Gastroesophageal sphincter (tissue), 3 donors: ENCODE data around the gene CMYA5.

Experiments
- CTCF ChIP-seq, 4 experiments: fragments of 200-600 bp in 2 of 4; fragments of 450-650 bp in 2 of 4; sonication (generic) in 1 of 4; IDR thresholded peaks; one replicate each; pipeline ENCODE4 v1.5.1; 2017 to 2019; ENCODE audit warnings: antibody characterized with exemption in 4 of 4, mild to moderate bottlenecking in 2 of 4, moderate library complexity in 2 of 4
- POLR2A ChIP-seq, 2 donors: fragments of 450-650 bp; IDR thresholded peaks; one replicate each; pipeline ENCODE4 v1.6.1; 2017; ENCODE audit warnings: antibody characterized with exemption in 2 of 2, mild to moderate bottlenecking in 2 of 2, moderate library complexity in 1 of 2
- POLR2AphosphoS5 ChIP-seq: sonication (generic); formaldehyde crosslinking; IDR thresholded peaks from one replicate; pipeline ENCODE4 v1.6.1; 2017; ENCODE audit warnings: antibody characterized with exemption

DNA sequence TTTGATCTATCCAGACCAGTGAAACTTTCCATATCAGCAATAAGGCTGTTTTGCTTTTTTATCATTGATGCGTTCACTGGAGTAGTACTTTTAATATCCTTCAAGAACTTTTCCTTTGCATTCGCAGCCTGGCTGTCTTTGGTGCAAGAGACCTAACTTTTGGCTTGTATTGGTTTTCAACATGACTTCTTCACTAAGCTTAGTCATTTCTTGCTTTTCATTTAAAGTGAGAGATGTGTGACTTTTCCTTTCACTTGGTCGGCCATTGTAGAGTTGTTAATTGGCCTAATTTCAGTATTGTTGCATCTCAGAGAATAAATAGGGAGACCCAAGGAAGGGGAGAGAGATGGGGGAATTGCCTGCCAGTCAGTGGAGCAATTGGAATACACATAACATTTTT lies 26.4 kb upstream of the CMYA5 start:
- no peak for TF ChIP-seq CTCF (IDR thresholded peaks at IDR 0.05)
- TF ChIP-seq POLR2A (IDR thresholded peaks at IDR 0.05), result no peak
- no peak for TF ChIP-seq POLR2AphosphoS5
